Measurements from ENCODE around the gene ZNF468.
"Not testable (repeated sequence)": the region's sequence is repeated elsewhere in the genome, so short reads cannot be mapped to it uniquely, and the experiment has no call there.

DNA sequence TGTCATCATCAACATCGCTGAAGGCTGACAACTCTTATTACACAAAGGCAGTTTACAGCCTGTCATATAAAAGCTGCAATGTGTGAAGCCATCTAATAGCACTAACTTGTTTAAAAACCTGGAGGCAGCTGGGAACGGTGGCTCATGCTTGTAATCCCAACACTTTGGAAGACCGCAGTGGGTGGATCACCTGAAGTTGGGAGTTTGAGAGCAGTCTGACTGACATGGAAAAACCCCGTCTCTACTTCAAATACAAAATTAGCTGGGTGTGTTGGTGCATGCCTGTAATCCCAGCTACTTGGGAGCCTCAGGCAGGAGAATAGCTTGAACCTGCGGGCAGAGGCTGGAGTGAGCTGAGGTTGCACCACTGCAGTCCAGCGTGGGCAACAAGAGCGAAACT is 27.6 kb downstream of the ZNF468 start:
- TF ChIP-seq EZH2 (IDR thresholded peaks at IDR 0.05; ENCODE audit: borderline replicate concordance, low read depth, low read length, poor library complexity, severe bottlenecking) = not testable (repeated sequence)
- TF ChIP-seq, protein P1, sequence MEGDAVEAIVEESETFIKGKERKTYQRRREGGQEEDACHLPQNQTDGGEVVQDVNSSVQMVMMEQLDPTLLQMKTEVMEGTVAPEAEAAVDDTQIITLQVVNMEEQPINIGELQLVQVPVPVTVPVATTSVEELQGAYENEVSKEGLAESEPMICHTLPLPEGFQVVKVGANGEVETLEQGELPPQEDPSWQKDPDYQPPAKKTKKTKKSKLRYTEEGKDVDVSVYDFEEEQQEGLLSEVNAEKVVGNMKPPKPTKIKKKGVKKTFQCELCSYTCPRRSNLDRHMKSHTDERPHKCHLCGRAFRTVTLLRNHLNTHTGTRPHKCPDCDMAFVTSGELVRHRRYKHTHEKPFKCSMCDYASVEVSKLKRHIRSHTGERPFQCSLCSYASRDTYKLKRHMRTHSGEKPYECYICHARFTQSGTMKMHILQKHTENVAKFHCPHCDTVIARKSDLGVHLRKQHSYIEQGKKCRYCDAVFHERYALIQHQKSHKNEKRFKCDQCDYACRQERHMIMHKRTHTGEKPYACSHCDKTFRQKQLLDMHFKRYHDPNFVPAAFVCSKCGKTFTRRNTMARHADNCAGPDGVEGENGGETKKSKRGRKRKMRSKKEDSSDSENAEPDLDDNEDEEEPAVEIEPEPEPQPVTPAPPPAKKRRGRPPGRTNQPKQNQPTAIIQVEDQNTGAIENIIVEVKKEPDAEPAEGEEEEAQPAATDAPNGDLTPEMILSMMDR (conservative IDR thresholded peaks at IDR 0.05; ENCODE audit: low read depth, low read length) = not testable (repeated sequence)
